Activated CD8-positive, alpha-beta memory T cell treated with anti-CD3 and anti-CD28 coated beads for 36 hours (primary cell): ENCODE results near the gene EN2. TPM values are rescaled to one million over a fixed set of nuclear protein-coding genes. Genes with fewer than 3 reads are reported as not detected.
"Not testable (repeated sequence)": the region's sequence is repeated elsewhere in the genome, so short reads cannot be mapped to it uniquely, and the experiment has no call there.

Experiments used
- CTCF ChIA-PET: fragments of 350-600 bp; sonication (Branson Sonifier 250); formaldehyde crosslinking; loops from one replicate; lab custom pipeline; 2021; ENCODE audit warnings: antibody characterized with exemption; lab: Charles Lee
- POLR2A ChIA-PET: fragments of 350-600 bp; sonication (Branson Sonifier 250); formaldehyde crosslinking; loops from one replicate; lab custom pipeline; 2021; ENCODE audit warnings: antibody characterized with exemption; lab: Charles Lee
- total RNA-seq, 2 experiments: library from RNA; stranded (reverse); gene quantifications; one replicate each; pipeline ENCODE4 v1.2.3, GENCODE V29; 2021

Gene EN2
- total RNA-seq, 2 experiments from 2014 or later: not detected

DNA sequence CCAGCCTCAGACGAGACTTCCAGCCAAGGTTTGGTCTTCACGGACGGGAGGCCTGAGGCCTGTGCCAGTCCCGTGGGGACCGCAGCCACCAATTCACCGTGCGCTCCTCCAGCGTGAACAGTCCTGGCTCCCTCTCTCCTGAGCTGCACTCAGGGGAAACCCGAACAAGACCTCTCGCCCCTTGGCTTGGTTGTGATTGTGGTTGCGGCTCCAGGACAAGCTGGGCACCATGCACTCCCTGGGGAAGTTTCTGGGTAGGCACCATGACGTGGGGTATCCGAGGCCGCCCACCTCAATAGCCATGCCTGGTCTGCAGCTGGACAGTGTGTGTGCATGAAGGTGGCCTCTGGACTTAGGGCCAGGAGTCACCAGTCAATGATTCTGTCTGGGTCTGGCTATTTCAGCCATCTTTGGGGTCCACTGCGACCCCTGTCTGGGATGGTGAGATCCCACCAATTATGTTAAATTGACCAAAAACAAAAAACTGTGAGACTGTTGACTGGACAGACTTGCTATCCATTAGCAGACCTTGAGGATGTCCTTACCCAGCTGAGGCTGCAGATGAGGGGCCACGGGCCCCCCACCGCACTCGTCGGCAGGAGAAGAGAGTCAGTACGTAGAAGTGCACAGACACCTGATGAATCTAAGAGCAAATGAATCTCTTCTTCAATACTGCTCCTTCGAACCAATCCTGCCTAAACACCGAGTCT lies 33.5 kb upstream of the EN2 start:
- POLR2A ChIA-PET: no interaction called here
- CTCF ChIA-PET: no interaction called here

DNA sequence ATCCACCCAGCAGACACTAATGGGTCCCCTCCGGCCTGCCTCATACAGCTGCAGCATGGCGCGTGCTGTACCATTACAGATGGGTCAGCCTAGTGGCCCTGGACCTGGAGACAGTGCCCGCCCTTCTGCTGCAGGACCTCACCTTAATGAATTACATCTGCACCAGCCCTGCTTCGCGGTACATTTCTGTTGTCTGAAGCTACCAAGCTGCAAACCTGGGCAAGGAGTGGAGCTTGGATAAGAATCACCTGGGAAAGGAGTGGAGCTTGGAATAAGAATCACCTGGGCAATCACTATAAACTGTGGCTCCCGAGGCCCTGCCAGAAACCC lies 33.0 kb upstream of the EN2 start:
- POLR2A ChIA-PET: no interaction called here
- CTCF ChIA-PET: no interaction called here

DNA sequence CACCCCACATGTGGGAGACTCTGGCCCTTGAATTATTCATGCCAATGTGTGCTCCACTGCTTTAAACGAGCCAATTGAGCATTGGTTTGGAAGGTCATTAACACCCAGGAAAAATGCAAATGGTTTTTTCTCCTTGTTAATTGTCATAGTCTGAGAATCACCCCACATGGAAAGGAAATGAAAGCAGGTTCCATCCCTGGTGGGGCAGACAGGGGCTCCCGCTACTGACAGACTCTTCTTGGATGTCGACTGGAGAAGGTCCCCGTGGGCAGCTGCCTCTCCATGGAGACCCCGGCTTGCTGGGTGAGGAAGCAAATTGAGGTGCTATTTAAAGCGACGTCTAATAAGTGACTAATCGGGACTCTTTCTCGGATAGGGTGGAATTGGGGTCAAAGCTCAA lies 32.0 kb upstream of the EN2 start:
- ChIA-PET CTCF (no interaction called here), POLR2A (no interaction called here)

DNA sequence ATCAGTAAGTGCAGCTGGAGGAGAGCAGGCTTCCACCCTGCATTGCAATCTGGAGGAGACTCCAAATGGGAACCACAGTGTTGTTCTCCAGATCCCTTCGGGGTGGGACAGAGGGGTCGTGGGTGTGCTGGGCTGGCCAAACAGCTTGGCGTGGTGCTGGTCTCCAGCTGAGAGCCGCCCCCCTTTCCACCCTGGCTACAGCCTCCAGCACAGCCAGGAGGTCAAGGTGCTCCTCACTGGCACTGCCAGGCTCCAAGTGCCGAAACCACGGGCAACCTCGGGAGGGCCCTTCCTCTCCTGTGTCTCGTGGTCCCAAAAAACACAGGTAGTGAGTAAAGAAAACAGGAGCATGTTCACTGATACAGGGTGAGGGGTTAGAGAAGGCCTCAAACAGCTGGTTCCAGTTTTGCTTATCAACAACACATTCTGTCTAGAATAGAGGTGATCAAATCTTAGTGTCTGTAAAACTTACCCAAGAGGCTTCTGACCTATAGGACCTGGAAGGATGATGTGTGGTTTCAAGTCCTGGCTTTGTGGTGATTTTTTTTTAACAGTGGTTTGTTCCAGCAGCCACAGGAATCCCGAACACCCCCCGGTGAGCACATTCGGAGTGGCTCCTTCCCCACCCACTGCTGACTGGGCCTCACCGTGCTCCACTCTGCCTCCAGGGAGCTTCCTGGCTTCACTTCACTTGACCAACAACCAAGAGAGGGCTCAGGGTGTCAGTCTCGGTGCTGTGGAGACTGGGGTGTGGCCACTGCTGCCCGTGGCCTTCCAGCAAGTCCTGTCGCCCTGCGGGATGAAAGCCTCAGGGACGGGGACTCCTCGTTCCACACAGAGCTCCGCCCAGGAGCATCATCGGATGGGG lies 31.2 kb upstream of the EN2 start:
- POLR2A ChIA-PET: no interaction called here
- CTCF ChIA-PET: no interaction called here

DNA sequence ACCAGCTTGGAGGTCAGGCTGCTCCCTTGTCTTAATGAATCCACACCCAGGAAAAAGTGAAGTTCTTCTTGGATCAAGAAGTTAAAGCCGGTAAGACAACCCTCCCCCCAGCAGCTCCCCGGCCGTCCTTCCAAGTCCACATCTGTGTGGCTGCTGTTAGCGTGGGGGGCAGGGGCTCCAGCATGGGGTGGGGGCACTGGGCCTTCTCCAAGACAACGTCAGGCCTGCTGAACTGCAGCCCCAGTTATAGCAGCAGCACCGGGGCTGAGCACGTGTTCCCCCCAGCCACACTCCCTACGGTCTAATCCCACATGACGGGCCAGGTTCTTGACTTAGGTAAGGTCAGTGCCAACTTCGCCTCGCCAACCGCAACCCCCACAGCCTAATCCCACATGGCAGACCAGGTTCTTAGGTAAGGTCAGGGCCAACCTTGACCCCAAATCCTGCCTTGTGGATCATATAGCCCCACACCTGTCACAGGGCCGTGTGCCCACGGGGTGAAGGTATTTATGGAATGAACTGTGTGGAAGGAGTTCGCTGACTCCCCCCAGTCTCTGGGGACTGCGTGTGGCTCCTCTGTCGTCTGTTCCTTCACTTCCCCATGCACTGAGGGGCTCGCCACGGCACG lies 30.4 kb upstream of the EN2 start:
- CTCF ChIA-PET: no interaction called here
- POLR2A ChIA-PET: no interaction called here

DNA sequence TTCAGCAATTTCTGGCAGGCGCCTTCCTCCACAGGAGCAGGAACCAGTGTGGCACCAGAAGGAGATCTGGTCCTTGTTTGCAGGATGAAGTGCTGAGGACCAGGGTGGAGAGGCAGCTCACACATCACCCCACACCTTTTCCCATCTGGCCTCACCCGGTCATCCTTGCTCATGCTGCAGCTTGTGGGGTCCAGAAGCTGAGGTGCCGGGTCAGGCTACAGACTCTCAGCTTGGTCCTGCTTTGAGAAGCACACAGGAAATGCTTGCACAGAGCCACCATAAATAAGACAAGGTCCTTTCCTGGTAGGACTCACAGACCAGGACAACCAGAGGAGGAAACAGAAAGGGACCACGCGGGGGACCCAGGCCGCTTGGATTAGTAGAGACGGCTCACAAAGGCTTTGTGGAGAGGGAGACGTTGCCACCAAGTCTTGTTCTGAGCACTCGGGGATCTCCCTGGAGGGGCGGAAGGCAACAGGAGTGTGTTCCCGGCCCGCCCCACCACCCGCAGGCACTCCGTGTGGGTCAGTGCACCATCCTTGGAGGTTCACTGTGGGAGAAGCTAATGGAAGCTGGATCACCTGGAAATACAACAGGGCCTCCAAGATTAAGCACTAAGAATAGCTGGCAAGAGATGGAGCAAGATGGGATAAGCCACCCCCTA lies 29.6 kb upstream of the EN2 start:
- POLR2A ChIA-PET: no interaction called here
- CTCF ChIA-PET: interaction anchor here (0.5 kb wide), 1 partner anchor 355 kb away, joined by 3 read pairs; no protein-coding TSS in a partner anchor

DNA sequence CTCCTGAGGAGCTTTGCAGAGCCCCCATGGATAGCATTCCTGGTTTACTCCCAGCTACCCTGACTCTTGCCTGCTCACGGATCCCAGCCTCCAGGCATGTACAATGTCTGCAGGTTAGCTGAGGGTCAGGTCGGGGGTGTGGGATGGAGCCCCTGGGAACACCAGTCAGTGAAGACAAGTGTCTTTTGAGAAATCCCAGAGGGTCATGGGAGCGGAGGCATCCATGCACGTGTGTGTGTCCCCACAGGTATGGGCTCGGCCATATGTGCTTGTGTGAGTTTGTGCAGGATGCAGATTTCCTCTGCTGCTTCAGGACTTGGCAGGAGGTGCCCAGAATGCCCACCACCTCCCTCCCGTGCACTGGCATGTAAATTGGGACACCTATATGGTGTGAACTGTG lies 28.3 kb upstream of the EN2 start:
- CTCF ChIA-PET: no interaction called here
- POLR2A ChIA-PET: no interaction called here

DNA sequence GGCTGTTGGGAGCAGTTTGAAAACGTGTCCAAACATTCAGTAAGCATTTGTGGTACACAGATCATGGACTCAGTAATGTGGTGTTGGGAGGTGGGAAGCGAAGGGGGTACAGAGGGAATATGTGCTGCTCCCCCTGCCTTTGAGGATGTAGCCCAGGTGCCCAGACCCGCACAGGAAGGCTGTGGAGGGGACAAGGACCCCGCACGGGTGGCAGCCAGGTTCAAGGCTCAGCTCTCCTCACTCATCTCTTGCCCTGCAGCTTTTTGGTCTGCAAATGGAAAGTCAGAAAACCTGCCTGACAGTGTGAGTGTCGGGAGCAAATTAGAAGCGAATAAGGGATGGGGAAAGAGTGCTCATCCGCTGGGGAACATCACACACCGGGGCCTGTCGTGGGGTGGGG lies 27.3 kb upstream of the EN2 start:
- ChIA-PET POLR2A (no interaction called here), CTCF (no interaction called here)

DNA sequence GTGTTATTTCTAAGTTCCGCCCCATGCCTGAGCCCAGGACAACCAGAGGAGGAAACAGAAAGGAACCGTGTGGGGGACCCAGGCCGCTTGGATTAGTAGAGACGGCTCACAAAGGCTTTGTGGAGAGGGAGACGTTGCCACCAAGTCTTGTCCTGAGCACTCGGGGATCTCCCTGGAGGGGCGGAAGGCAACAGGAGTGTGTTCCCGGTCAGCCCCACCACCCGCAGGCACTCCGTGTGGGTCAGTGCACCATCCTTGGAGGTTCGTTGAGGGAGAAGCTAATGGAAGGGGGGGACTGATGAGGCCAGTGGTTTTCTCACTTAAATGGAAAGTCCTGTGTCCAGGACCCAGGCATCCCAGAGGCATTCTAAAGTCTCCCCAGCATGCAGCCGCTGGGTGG lies 26.7 kb upstream of the EN2 start:
- CTCF ChIA-PET: no interaction called here

DNA sequence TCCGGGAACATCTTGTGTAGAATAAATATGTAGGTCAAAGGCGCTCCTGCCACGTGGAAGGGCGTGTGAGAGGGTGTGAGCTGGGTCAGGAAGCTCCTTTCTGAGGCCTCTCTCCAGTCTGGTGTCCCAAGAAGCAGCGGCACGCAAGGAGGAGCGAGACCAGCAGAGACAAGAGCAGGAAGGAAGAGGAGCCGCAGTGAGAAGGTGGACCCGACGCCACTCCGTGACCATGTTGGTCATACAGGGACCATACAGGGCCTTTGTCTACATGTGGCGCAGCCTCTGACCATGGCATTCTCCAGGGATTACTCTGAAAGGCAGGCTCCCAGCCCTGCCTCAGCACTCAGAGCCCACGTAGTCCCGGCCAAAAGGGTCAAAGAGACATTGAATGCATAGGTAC lies 26.2 kb upstream of the EN2 start:
- CTCF ChIA-PET: no interaction called here
- POLR2A ChIA-PET: no interaction called here

More for the DNA sequence above, 26.7 kb upstream of the EN2 start:
- POLR2A ChIA-PET: no interaction called here

DNA sequence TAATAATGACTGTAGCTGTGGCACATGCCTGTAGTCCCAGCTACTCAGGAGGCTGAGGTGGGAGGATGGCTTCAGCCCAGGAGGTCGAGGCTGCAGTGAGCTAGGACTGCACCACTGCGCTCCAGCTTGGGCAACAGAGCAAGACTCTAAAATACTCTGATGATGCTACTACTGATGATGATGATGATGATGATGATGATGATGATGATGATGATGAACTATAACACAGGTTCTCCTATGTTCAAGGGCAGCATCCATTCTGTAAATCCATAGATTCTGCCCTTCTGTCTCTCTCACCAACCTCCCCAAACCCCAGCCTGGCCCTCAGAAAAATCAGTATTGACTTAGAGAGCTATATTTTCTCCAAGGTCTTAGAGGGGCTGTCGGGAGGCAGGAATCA lies 22.8 kb upstream of the EN2 start:
- CTCF ChIA-PET: no interaction called here
- POLR2A ChIA-PET: no interaction called here

DNA sequence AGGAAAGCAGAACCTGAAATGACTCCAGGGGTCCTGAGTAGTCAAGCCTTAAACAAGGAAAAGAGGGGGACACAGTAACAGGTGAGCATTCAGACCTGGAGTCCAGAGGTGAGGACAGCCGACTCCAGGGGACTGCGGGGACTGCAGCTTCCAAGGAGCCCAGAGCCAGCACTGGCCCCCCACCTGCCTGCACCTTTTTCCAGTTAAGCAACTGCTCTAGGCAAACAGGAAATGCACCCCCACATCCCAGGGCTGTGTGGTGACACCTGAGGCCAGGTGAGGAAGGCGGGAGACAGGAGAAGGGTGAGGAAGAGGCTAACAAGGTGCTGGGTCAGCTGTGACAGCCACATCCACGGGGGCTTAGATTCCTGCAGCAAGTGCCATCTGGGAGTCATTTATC lies 20.1 kb upstream of the EN2 start:
- ChIA-PET CTCF (no interaction called here), POLR2A (no interaction called here)

DNA sequence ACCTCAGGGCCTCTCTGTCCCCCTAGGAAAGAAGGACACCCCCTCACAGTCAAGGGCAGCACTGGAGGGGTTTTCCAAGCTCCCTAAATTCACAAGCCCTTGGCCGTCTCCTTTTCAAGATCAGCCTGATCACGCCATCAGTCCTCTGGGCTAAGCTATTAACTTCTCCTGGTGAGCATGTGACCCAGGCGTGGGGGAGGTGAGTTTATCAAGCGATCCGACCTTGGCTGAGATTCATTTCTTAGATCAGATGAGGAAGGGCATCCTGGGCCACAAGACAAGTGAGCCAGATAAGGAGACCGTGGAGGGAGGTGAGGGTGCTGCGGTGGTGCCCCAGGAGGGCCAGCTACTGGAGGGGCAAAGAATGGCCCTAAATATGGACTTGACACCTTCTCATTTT lies 19.2 kb upstream of the EN2 start:
- CTCF ChIA-PET: no interaction called here
- POLR2A ChIA-PET: no interaction called here

DNA sequence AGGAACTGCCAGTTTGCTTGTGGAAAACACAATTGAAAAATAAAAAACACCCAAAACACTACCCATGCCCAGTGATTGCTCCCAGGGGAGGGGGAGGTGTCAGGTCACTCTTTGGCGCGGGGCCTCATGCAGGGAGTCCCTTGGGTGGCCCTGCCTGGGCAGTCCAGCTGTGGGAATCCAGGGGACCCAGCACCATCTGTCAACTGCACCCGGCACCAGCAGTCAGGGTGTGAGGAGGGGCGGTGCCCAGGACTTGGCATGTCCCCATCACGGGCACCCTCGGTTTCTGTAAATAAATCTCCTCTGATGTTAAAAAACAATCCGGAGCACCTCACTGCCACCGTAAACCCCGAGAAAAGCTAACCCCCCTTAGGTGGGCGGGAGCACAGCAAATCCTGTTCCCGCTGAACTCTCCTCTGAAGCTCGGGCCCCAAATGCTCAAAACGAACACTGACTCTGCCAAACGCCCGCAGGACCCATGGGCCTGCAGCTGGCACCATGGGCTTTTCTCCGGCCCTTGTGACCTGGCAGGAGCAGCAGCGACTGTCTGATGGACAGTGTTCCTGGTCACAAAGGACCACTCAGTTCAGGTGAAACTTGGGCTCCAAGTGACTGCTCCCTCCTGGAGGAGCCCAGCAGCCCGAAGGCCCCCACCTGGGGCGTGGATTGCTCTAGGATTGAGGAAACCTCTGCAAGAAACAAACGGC lies 18.5 kb upstream of the EN2 start:
- POLR2A ChIA-PET: no interaction called here

DNA sequence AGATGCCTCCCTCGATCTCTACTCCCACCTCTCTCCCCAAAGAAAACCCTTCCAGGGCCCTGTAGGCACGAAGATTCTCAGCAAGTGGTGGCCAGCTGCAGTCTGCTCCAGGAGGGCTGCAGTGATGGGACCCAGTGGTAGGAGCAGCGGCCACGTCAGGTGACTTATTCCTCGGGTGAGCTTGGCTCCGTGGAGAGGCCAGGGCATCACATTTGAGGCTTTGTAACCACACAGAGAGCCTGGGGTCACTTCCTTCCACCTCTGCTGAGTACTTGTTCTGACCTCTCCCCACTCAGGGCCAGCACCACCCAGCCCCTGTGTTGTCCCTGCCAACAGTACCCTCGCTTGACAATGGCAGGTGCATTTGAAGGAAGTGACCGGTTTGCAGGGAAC lies 17.9 kb upstream of the EN2 start:
- CTCF ChIA-PET: no interaction called here
- POLR2A ChIA-PET: no interaction called here

More for the DNA sequence above, 18.5 kb upstream of the EN2 start:
- CTCF ChIA-PET: no interaction called here

DNA sequence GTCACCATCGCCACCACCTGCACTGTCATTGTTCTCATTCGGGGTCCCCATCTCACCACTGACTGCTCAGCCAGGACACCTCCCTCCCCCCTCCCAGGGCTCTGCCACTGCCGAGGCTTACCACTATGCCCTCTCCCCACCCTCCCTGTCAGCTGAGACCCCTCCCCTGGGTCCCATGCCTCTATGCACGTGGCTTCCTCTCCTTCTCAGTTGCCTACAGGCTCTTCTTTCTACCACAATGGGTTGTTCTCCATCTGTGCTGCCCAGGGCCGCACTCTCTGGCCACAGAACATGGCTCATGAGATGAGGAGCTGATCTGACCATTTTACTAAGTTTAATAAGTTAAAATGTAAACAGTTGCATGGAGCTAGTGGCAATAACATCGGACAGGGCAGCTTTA lies 16.1 kb upstream of the EN2 start:
- ChIA-PET POLR2A (no interaction called here), CTCF (no interaction called here)

DNA sequence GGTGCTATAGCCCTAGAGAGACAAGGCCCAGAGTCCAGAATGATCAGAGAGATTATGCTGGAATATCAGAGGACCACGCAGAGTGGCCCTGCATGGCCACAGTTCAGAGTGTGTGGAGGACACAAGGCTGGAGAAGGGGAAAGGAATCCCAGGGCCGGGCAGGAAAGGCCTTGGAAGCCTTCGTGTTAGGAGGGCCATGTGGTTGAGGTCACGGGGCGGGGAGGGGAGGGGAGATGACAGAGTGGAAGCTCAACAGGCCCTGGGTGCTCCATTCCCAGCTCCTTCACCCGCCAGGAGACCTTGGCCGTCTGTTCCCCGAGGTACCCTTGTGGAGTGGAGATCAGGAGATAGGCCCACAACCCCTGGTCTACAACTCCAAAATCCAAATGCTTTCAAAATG lies 13.2 kb upstream of the EN2 start:
- CTCF ChIA-PET: no interaction called here
- POLR2A ChIA-PET: no interaction called here

DNA sequence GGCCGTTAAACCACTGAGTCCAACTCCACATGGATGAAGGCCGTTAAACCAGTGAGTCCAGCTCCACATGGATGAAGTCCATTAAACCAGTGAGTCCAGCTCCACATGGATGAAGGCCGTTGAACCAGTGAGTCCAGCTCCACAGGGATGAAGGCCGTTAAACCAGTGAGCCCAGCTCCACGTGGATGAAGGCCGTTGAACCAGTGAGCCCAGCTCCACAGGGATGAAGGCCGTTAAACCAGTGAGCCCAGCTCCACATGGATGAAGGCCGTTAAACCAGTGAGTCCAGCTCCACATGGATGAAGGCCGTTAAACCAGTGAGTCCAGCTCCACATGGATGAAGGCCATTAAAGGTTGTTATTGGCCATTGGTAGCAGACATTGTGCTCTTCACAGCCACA lies 12.3 kb upstream of the EN2 start:
- CTCF ChIA-PET: not testable (repeated sequence)
- POLR2A ChIA-PET: interaction anchor here (0.7 kb wide), 1 partner anchor 755 kb away, joined by 7 read pairs; no protein-coding TSS in a partner anchor

DNA sequence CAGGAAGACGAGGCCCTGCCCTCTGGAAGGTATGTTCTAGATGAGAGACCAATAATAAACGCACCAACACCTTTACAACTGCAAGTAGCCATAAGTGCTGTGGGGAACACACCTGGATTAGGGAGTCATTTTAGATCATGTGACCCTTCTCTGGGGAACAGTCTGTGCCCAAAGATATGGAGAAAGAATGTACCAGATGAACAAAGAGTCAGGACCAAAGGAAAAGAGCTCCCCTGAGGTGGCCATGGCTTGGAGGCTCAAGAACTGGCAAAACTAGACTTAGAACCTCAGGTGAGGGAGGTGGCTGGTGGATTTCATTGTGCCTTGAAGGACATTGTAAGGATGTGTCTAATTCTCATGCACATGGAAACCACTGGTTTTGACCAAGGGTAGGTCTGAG lies 10.3 kb upstream of the EN2 start:
- ChIA-PET CTCF (no interaction called here), POLR2A (no interaction called here)

DNA sequence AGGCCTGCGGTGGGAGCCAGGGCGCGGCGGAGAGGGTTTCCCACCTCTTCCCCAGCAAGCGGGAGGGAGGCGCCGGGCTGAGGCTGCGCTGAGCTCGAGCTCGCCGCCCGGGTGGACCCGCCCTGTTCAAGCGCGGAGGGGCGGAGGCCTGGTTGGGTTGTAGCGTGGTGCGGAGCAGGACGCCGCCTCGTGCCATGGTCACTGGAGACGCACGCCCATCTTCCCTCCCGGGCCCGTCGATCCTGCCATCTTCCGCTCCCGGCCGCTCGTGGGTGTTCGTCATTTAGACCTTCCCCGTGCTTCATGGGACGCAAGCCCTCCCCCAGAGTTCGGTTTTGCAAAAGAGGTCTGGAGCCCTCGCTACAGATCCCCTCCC lies 9.3 kb upstream of the EN2 start:
- POLR2A ChIA-PET: no interaction called here
- CTCF ChIA-PET: no interaction called here
